HEK293 (cell line): ENCODE results near the gene PAEP.

Experiments
- CTCF ChIA-PET: fragments of 350-600 bp; formaldehyde crosslinking; extraction: SDS; loops from one replicate; lab custom pipeline; 2021; ENCODE audit warnings: antibody characterized with exemption; lab: Yijun Ruan, JAX
- POLR2A ChIA-PET: fragments of 300-600 bp; formaldehyde crosslinking; extraction: SDS; loops from one replicate; lab custom pipeline; 2020; ENCODE audit warnings: antibody characterized with exemption, inconsistent platforms; lab: Yijun Ruan, JAX
- H3K27ac ChIP-seq: fragments of 200-500 bp; sonication (Bioruptor generic); 2 replicates; pipeline ENCODE4 v1.5.1; 2014; ENCODE audit warnings: low read depth, low read length, control low read depth, inconsistent platforms; ENCODE audit errors: extremely low read depth
- H3K36me3 ChIP-seq, 2 experiments: fragments of 200-500 bp in 1 of 2; sonication (Bioruptor generic) in 1 of 2; 1 replicate in 1 of 2; 2 replicates in 1 of 2; pipeline ENCODE4 v1.5.1; 2014 to 2017; ENCODE audit warnings: inconsistent platforms in 2 of 2, low read length in 2 of 2; ENCODE audit not compliant: control insufficient read depth in 2 of 2, insufficient read depth in 1 of 2
- H3K4me1 ChIP-seq: fragments of 200-500 bp; sonication (Bioruptor generic); 2 replicates; pipeline ENCODE4 v1.5.1; 2014; ENCODE audit warnings: mild to moderate bottlenecking, low read length, inconsistent platforms; ENCODE audit not compliant: control insufficient read depth, insufficient read depth
- H3K4me3 ChIP-seq: 2 replicates; pipeline ENCODE4 v1.5.1; 2011; ENCODE audit warnings: low read depth, mild to moderate bottlenecking, control low read depth, low read length, moderate library complexity
- H3K9me3 ChIP-seq: fragments of 200-500 bp; sonication (Bioruptor generic); 2 replicates; pipeline ENCODE4 v1.5.1; 2014; ENCODE audit warnings: low read depth, low read length, inconsistent platforms; ENCODE audit not compliant: control insufficient read depth, insufficient read depth
- AEBP2 ChIP-seq: fragments of 450-650 bp; formaldehyde crosslinking; IDR thresholded peaks from 2 replicates; pipeline ENCODE4 v1.5.1; 2016; ENCODE audit warnings: missing biosample characterization, missing genetic modification characterization, borderline replicate concordance
- GLIS2 ChIP-seq: fragments of 450-650 bp; formaldehyde crosslinking; IDR thresholded peaks from 2 replicates; pipeline ENCODE4 v1.5.1; 2016; ENCODE audit warnings: missing biosample characterization, missing genetic modification characterization
- KLF16 ChIP-seq: fragments of 450-650 bp; formaldehyde crosslinking; IDR thresholded peaks from 2 replicates; pipeline ENCODE4 v1.5.1; 2017; ENCODE audit warnings: missing biosample characterization, missing genetic modification characterization
- MEIS1 ChIP-seq: sonication (generic); formaldehyde crosslinking; IDR thresholded peaks from 2 replicates; pipeline ENCODE4 v1.8.1; 2022; ENCODE audit warnings: missing genetic modification reagents, mild to moderate bottlenecking, borderline replicate concordance
- PRDM2 ChIP-seq: fragments of 450-650 bp; formaldehyde crosslinking; IDR thresholded peaks from 2 replicates; pipeline ENCODE4 v1.5.1; 2016; ENCODE audit warnings: missing biosample characterization, missing genetic modification characterization, borderline replicate concordance
- SP2 ChIP-seq: fragments of 450-650 bp; formaldehyde crosslinking; IDR thresholded peaks from 2 replicates; pipeline ENCODE4 v1.5.1; 2016; ENCODE audit warnings: missing biosample characterization, missing genetic modification characterization
- TCF7L2 ChIP-seq: IDR thresholded peaks from 2 replicates; pipeline ENCODE4 v1.6.1; 2011; ENCODE audit warnings: low read depth, mild to moderate bottlenecking, inconsistent platforms, low read length, moderate library complexity, borderline replicate concordance
- ZBTB7A ChIP-seq: fragments of 450-650 bp; formaldehyde crosslinking; IDR thresholded peaks from 2 replicates; pipeline ENCODE4 v1.5.1; 2016; ENCODE audit warnings: low read depth, missing biosample characterization, missing genetic modification characterization
- ZNF121 ChIP-seq: fragments of 450-650 bp; formaldehyde crosslinking; IDR thresholded peaks from 2 replicates; pipeline ENCODE4 v1.5.1; 2016; ENCODE audit warnings: missing biosample characterization, missing genetic modification characterization
- ZNF692 ChIP-seq: fragments of 450-650 bp; formaldehyde crosslinking; IDR thresholded peaks from 2 replicates; pipeline ENCODE4 v1.5.1; 2016; ENCODE audit warnings: missing biosample characterization, missing genetic modification characterization
- ZNF768 ChIP-seq: fragments of 450-650 bp; formaldehyde crosslinking; IDR thresholded peaks from 2 replicates; pipeline ENCODE4 v1.5.1; 2018; ENCODE audit warnings: missing biosample characterization, mild to moderate bottlenecking, missing genetic modification characterization
- ZNF777 ChIP-seq: fragments of 450-650 bp; formaldehyde crosslinking; IDR thresholded peaks from 2 replicates; pipeline ENCODE4 v1.5.1; 2017; ENCODE audit warnings: missing biosample characterization, missing genetic modification characterization, borderline replicate concordance
- ZNF837 ChIP-seq: fragments of 450-650 bp; formaldehyde crosslinking; IDR thresholded peaks from 2 replicates; pipeline ENCODE4 v1.5.1; 2016; ENCODE audit warnings: missing biosample characterization, missing genetic modification characterization
- TF ChIP-seq, protein P1 (sequence below): fragments of 450-650 bp; formaldehyde crosslinking; IDR thresholded peaks from 2 replicates; pipeline ENCODE4 v1.5.1; 2017; ENCODE audit warnings: missing biosample characterization, missing genetic modification characterization

Gene PAEP

DNA sequence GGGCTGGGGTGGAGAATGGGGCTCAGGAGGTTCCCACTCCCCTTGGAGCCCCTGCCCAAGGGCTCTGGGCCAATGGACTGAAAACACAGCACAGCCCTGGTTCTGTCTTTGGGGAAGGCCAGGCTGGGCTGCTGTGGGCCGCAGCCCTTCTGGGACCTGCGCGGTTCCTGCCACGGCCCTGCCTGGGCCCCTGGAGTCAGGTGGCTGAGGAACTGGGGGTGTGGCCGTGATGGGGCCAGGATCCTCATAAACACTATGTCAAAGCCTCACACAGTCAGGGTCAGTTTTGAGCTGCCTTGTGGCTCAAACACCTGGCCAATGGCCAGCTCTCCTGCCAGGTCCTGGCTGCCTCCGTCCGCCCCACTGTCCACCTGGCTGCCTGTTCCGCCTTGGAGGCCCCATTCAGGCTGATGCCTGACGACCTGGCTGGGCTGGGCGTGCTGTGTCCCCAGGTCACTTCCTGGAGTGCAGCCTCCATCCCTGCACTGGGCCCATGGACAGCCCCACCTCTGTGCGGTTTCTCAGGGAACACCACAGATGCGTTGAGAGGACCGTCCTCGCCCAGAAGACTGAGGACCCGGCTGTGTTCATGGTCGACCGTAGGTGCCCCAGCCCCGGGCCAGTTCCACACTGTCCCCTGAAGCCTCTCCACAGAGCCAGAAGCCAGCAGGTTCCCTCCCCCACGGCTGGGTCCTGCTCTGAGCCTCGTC, 27.5 kb downstream of the PAEP start:
- POLR2A ChIA-PET, result no interaction called here
- TF ChIP-seq GLIS2 (tag by site-specific recombination) (no peak), ZNF837 (no peak), MEIS1 (no peak), SP2 (tag by site-specific recombination) (no peak), ZNF768 (tag by site-specific recombination) (no peak), AEBP2 (tag by site-specific recombination) (no peak), KLF16 (tag by site-specific recombination) (no peak), ZNF692 (no peak), TCF7L2 (no peak), ZNF121 (tag by site-specific recombination) (no peak), PRDM2 (tag by site-specific recombination) (no peak), ZBTB7A (no peak), ZNF777 (no peak)
- TF ChIP-seq, protein P1, sequence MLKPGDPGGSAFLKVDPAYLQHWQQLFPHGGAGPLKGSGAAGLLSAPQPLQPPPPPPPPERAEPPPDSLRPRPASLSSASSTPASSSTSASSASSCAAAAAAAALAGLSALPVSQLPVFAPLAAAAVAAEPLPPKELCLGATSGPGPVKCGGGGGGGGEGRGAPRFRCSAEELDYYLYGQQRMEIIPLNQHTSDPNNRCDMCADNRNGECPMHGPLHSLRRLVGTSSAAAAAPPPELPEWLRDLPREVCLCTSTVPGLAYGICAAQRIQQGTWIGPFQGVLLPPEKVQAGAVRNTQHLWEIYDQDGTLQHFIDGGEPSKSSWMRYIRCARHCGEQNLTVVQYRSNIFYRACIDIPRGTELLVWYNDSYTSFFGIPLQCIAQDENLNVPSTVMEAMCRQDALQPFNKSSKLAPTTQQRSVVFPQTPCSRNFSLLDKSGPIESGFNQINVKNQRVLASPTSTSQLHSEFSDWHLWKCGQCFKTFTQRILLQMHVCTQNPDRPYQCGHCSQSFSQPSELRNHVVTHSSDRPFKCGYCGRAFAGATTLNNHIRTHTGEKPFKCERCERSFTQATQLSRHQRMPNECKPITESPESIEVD (tag by site-specific recombination), result no peak
- no peak overlapping the region for H3K27ac ChIP-seq
- no peaks in the 10 kb centered on the region for H3K36me3 ChIP-seq
- CTCF ChIA-PET, result interaction anchor here (1.1 kb wide), 1 partner anchor 13 kb away, joined by 4 read pairs; no protein-coding TSS in a partner anchor
- no peaks in the 10 kb centered on the region for H3K4me1 ChIP-seq
- no peaks in the 10 kb centered on the region for H3K9me3 ChIP-seq
- H3K4me3 ChIP-seq, result no peak overlapping the region
